GM19043 (cell line): ENCODE measurements around the gene ZNF878.

Source experiments
- ATAC-seq: cut with Tn5 transposase; IDR thresholded peaks from one replicate; pipeline ENCODE4 v1.9.1; 2021; ENCODE audit warnings: low read depth; ENCODE audit not compliant: unreplicated experiment

The ZNF878 gene

DNA sequence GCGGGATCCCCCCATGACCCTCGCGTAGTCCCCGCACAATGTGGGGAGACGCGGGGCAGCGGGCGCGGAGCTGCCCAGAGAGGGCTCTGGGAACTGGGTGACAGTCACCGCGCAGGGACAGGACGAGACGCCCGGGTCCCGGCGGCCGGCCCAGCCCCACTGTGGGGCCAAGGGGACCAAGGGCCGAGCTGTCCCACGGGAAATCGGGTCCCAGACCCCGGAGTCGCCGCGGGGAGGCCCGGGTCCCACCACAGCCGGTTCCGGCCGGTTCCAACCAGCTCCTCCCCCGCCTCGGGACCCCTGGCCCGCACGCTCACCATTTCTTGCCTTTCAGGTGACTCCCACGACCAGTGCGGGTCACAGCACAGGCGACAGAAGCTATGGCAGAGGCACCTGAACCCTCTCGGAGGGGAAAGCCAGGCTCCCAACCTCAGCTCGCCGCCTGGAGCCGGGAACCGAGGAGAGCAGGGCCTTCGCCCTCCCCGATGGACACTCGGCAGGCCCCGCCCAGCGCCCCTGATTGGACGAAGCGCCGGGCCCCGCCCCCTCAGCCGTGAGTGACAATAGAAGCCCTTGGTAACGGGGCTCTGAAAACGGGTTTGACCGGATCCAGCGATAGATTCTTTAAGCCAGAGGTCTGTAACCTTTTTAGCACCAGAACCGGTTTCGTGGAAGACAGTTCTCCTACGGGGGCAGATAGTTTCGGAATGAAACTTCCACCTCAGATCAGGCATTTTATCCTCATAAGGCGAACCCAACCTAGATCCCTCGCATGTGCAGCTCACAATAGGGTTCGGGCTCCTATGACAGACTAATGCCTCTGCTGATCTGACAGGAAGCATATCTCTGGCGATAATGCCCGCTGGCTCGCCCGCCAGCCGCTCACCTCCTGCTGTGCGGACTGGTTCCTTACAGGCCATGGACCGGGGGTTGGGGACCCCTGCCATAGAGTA lies 17.3 kb downstream of the ZNF878 start, which contains the start of gene ZNF433:
Gene ZNF433, minus strand, starts transcription at position 460 of the 953 bp plus-strand sequence. Its CDS starts 140 bp downstream, at position 320.
- no peak for ATAC-seq

DNA sequence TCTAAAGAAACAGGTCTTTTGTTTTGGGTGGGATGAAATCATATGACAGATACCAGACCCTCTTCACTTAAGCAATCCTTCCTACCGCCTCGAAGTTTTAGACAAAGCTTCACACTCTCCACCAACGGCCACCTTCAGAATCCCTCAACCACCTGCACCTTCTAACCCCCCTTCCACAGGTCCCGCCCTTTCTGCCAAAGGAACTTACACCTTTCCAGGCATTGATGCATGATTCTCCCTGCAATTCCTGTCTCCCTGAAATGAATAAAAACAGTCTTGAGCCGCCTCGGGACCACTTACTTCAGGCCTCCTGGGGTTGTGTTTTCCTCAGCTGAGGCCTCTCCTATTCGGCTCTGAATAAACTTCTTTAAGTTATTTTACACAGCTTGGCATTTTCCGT lies 18.1 kb downstream of the ZNF878 start:
- ATAC-seq, result no peak

DNA sequence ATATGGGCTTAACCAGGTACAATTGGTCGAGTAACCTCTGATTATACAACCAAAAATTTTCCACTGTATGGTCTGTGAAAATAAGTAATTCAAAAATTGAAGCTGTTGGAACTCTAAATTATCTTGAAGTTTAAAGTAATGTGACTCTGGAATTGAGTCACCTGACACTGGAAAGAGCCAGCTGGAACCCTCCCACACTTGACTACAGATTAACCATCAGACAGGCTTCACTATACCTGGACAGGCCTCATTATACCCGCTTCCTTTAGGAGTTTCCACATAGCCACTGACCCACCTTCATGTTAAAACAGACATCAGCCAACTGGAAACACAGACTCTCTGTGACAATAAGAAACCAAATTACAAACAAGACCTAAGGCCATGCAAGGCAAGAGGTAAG lies 18.6 kb downstream of the ZNF878 start:
- no peak for ATAC-seq

DNA sequence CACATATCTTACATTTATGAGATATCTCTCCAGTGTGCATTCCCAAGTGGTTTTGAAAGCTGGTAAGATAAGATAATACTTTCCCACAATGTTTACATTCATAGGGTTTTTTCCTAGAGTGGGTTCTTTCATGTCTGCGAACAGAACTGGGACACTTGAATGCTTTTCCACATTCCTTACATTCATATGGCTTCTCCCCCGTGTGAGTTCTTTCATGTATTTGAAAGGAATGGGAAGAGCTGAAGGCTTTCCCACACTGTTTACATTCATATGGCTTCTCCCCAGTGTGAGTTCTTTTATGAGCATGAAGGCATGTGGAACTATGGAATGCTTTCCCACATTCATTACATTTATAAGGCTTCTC lies 37.0 kb downstream of the ZNF878 start:
- no peak for ATAC-seq

- no peak for ATAC-seq
These were observed 37.6 kb downstream of the ZNF878 start for GRCh38 chr19:12015015-12015752.

- ATAC-seq, result no peak
These were observed 52.4 kb downstream of the ZNF878 start for GRCh38 chr19:12000152-12000981.

- no peak for ATAC-seq
These were observed 57.6 kb downstream of the ZNF878 start for GRCh38 chr19:11995174-11995573.
